KMS-11 (cell line): ENCODE data around the gene OR6Y1.
A peak's percentile ranks its signal among the peaks of the same experiment; 100 is the strongest.

ENCODE experiments used
- H2AFZ ChIP-seq: fragments of 200-600 bp; sonication (generic); 2 replicates; pipeline ENCODE4 v1.6.1; 2016; ENCODE audit warnings: antibody characterized with exemption, mixed run types, low read depth
- H3K27ac ChIP-seq: fragments of 200-600 bp; sonication (generic); 2 replicates; pipeline ENCODE4 v1.6.1; 2016; ENCODE audit warnings: mild to moderate bottlenecking, mixed run types
- H3K27me3 ChIP-seq: fragments of 200-600 bp; sonication (generic); 2 replicates; pipeline ENCODE4 v1.6.1; 2017; ENCODE audit warnings: mild to moderate bottlenecking, low read depth, mixed run types, moderate library complexity; ENCODE audit not compliant: insufficient read depth
- H3K36me3 ChIP-seq: fragments of 200-600 bp; sonication (generic); 2 replicates; pipeline ENCODE4 v1.6.1; 2017; ENCODE audit warnings: mild to moderate bottlenecking, mixed run types; ENCODE audit not compliant: insufficient read depth
- H3K4me1 ChIP-seq: fragments of 200-600 bp; sonication (generic); 2 replicates; pipeline ENCODE4 v1.6.1; 2016; ENCODE audit warnings: mild to moderate bottlenecking, low read depth, mixed run types; ENCODE audit not compliant: poor library complexity, severe bottlenecking
- H3K4me2 ChIP-seq: fragments of 200-600 bp; sonication (generic); 2 replicates; pipeline ENCODE4 v1.7.0; 2016; ENCODE audit warnings: mild to moderate bottlenecking, mixed run types
- H3K4me3 ChIP-seq: fragments of 200-600 bp; sonication (generic); IDR thresholded peaks from 2 replicates; pipeline ENCODE4 v1.6.1; 2017; ENCODE audit warnings: low read depth, low read length, mixed read lengths; ENCODE audit not compliant: insufficient read depth
- H3K79me2 ChIP-seq: fragments of 200-600 bp; sonication (generic); 2 replicates; pipeline ENCODE4 v1.6.1; 2016; ENCODE audit warnings: low read depth, mixed run types; ENCODE audit not compliant: insufficient read depth
- H3K9ac ChIP-seq: fragments of 200-600 bp; sonication (generic); 2 replicates; pipeline ENCODE4 v1.6.1; 2016; ENCODE audit warnings: mild to moderate bottlenecking, mixed run types
- H4K20me1 ChIP-seq: fragments of 200-600 bp; sonication (generic); 2 replicates; pipeline ENCODE4 v1.6.1; 2016; ENCODE audit warnings: mild to moderate bottlenecking, mixed run types; ENCODE audit not compliant: insufficient read depth
- CTCF ChIP-seq: fragments of 200-600 bp; sonication (generic); conservative IDR thresholded peaks from 2 replicates; pipeline ENCODE4 v1.6.1; 2017; ENCODE audit warnings: low read depth, mild to moderate bottlenecking, antibody characterized with exemption, low read length, moderate library complexity, mixed read lengths

OR6Y1 gene

GRCh38 chr1:158563853-158564252, 9.6 kb upstream of the OR6Y1 start:
- Histone ChIP-seq H3K4me2 (no peak overlapping the region), H3K9ac (no peak overlapping the region), H3K36me3 (no peaks in the 10 kb centered on the region), H2AFZ (no peak overlapping the region), H3K27ac (no peak overlapping the region), H4K20me1 (no peaks in the 10 kb centered on the region), H3K4me3 (no peak overlapping the region), H3K79me2 (no peaks in the 10 kb centered on the region), H3K27me3 (no peaks in the 10 kb centered on the region), H3K4me1 (no peaks in the 10 kb centered on the region)
- no peak for TF ChIP-seq CTCF

GRCh38 chr1:158559696-158560095, 5.5 kb upstream of the OR6Y1 start:
- Histone ChIP-seq H3K4me2 (no peak overlapping the region), H4K20me1 (no peaks in the 10 kb centered on the region), H3K9ac (no peak overlapping the region), H3K36me3 (no peaks in the 10 kb centered on the region), H3K27ac (no peak overlapping the region), H3K27me3 (no peaks in the 10 kb centered on the region), H3K4me1 (no peaks in the 10 kb centered on the region), H3K4me3 (no peak overlapping the region), H2AFZ (no peak overlapping the region), H3K79me2 (no peaks in the 10 kb centered on the region)
- no peak for TF ChIP-seq CTCF

GRCh38 chr1:158552296-158552695, 1.9 kb downstream of the OR6Y1 start:
- Histone ChIP-seq H3K79me2 (no peaks in the 10 kb centered on the region), H4K20me1 (no peaks in the 10 kb centered on the region), H3K4me3 (no peak overlapping the region), H3K36me3 (no peaks in the 10 kb centered on the region), H2AFZ (no peak overlapping the region), H3K4me2 (no peak overlapping the region), H3K27ac (no peak overlapping the region), H3K4me1 (no peaks in the 10 kb centered on the region), H3K9ac (no peak overlapping the region), H3K27me3 (no peaks in the 10 kb centered on the region)
- no peak for TF ChIP-seq CTCF

- Histone ChIP-seq H3K4me3 (no peak overlapping the region), H3K79me2 (no peaks in the 10 kb centered on the region), H3K4me2 (no peak overlapping the region), H3K9ac (no peak overlapping the region), H3K4me1 (no peaks in the 10 kb centered on the region), H3K27me3 (no peaks in the 10 kb centered on the region), H4K20me1 (no peaks in the 10 kb centered on the region), H3K36me3 (no peaks in the 10 kb centered on the region), H3K27ac (no peak overlapping the region), H2AFZ (no peak overlapping the region)
- no peak for TF ChIP-seq CTCF
These were observed 6.7 kb downstream of the OR6Y1 start for GRCh38 chr1:158547533-158547932.

GRCh38 chr1:158537609-158538008, 16.6 kb downstream of the OR6Y1 start:
- Histone ChIP-seq H3K9ac (no peak overlapping the region), H2AFZ (no peak overlapping the region), H4K20me1 (no peaks in the 10 kb centered on the region), H3K4me2 (no peak overlapping the region), H3K4me1 (no peaks in the 10 kb centered on the region), H3K27ac (no peak overlapping the region), H3K36me3 (no peaks in the 10 kb centered on the region), H3K4me3 (peak overlapping the region; percentile 37), H3K27me3 (no peaks in the 10 kb centered on the region), H3K79me2 (no peaks in the 10 kb centered on the region)
- no peak for TF ChIP-seq CTCF
